Stimulated activated CD8-positive, alpha-beta memory T cell treated with anti-CD3 and anti-CD28 coated beads, Interleukin-4, amount 100 ng/mL, for 24 hours (primary cell): ENCODE results near the gene HBE1.
"Not testable (repeated sequence)": the region's sequence is repeated elsewhere in the genome, so short reads cannot be mapped to it uniquely, and the experiment has no call there.

Experiments used
- DNase-seq: peaks from one replicate; pipeline ENCODE4 v3.0.0-alpha.2; 2020; ENCODE audit warnings: low read depth

HBE1 gene

DNA sequence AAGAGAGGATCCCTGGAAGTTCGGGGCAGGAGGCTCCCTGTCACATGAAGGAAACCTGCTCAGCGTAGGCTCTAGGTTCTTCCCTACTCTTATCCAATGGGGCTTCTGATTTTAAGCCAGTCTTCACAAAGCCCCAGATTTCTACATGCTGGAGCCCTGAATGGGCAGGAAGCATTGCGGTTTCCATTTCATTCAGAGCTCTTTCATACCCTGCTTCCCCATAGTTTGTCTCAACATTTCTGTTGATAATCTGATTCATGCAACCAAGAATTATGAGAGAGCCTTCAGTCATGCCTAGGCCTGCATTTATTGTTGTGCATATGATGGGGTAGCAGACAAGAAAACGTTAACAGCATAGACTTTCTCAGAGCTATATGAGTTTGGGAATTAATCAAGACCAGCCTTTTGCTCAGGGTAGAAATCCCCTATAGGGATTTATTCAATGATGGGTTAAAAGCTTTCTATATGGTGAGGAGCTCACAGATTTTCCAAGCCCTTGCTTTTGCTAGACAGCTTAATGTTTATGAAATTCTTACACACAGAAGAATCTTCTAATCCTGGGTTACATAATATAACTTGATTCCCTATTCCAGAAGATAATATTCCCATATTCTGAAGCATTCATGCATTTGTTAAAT lies 16.1 kb upstream of the HBE1 start:
- DNase-seq = no peak

DNA sequence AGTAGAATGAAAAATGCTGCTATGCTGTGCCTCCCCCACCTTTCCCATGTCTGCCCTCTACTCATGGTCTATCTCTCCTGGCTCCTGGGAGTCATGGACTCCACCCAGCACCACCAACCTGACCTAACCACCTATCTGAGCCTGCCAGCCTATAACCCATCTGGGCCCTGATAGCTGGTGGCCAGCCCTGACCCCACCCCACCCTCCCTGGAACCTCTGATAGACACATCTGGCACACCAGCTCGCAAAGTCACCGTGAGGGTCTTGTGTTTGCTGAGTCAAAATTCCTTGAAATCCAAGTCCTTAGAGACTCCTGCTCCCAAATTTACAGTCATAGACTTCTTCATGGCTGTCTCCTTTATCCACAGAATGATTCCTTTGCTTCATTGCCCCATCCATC lies 14.9 kb upstream of the HBE1 start:
- no peak for DNase-seq

DNA sequence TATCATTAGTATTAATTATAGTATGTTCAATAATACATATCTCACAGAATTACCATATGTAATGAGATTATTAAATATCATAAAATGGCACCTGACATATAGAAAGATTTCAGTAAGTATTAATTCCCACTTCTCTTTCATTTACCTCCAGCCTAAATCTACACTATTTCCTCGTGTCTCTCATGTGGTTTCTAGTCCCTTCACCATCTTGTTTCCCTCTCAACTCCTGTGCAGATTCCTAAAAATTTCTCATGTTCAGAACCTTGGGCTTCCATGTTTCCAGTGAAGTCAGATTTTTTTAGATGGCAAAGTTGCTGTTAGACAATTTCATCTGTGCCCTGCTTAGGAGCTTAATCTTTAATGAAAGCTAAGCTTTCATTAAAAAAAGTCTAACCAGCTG lies 14.1 kb upstream of the HBE1 start:
- DNase-seq = no peak

DNA sequence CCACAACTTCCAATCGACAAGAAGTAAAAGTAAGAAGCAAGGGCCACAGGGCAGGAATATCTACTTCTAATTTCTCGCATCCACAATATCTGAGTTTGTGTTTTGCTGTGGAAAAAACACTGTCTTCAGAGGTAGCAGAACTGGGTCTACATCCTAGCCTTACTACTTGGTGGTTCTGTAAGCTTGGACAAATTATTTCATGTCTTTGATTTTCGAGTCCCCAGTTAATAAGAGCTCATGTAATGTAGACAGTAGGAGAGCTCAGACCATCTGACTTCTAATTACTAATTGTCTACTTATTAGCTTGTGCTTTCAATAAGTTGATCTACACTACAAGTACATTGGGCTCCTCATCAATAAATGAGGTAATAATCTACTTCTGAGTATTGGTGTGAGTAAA lies 13.3 kb upstream of the HBE1 start:
- no peak for DNase-seq

DNA sequence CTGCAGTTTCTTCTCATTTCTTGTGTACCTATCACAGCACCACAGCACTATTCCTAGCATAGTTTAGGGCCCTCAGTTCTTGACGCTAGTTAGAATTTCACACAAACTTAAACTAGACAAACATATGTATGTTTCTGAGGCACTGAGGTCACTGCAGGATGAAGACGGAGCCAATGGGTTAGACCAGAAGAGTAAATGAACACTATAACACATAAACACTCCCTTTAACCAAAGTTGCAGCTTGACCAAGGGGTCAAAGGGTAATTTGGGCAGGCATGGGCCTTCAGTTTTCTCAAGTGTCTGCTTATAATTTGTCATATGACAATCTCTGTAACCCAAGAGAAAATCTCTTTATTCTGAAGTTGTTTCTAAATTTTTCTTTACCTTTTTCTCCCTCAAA lies 12.9 kb upstream of the HBE1 start:
- no peak for DNase-seq

DNA sequence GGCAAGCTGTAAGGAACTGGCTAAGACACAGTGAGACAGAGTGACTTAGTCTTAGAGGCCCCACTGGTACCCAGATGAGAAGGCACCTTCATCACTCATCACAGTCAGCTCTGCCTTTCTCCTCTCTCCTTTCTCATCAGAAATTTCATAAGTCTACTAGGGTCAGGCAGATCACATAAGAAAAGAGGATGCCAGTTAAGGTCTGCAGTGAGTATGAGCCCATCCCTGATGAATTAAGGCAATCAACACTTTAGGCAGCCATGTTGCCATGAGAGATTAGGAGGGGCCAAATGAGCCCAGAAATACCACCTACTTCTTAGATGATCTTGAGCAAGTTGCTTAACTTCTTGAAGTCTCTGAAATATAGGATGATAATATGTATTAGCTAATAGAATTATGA lies 11.9 kb upstream of the HBE1 start:
- DNase-seq = no peak

DNA sequence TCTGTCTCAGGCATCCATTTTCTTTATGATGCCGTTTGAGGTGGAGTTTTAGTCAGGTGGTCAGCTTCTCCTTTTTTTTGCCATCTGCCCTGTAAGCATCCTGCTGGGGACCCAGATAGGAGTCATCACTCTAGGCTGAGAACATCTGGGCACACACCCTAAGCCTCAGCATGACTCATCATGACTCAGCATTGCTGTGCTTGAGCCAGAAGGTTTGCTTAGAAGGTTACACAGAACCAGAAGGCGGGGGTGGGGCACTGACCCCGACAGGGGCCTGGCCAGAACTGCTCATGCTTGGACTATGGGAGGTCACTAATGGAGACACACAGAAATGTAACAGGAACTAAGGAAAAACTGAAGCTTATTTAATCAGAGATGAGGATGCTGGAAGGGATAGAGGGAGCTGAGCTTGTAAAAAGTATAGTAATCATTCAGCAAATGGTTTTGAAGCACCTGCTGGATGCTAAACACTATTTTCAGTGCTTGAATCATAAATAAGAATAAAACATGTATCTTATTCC lies 10.9 kb upstream of the HBE1 start:
- DNase-seq = no peak

DNA sequence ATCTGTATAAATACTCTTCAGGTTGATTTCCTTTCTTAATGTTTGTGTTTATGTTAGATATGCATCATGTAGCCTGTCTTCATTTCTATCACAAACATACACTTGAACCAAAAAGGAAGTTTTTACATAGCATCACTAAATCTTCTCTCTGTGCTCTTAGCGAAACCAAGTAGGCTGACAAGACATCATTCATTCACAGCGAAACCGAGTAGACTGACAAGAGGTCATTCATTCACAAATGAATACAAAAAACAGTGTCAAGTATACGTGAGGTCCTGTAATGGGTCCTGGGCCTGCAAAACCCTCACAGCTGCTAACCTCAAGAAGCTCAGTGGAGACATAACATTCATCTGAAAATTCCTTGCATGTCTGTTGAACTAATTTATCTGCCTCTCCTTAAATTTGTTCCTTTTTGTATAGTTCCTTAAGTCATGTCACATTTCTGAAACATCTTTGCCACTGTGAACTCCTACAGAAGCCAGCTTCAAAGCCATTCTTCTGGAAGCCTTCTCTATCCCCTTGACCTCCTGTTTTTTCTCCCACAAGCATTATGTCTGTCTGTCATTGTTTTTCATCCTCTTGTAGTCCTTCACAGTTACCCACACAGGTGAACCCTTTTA lies 9.8 kb upstream of the HBE1 start:
- DNase-seq = no peak

DNA sequence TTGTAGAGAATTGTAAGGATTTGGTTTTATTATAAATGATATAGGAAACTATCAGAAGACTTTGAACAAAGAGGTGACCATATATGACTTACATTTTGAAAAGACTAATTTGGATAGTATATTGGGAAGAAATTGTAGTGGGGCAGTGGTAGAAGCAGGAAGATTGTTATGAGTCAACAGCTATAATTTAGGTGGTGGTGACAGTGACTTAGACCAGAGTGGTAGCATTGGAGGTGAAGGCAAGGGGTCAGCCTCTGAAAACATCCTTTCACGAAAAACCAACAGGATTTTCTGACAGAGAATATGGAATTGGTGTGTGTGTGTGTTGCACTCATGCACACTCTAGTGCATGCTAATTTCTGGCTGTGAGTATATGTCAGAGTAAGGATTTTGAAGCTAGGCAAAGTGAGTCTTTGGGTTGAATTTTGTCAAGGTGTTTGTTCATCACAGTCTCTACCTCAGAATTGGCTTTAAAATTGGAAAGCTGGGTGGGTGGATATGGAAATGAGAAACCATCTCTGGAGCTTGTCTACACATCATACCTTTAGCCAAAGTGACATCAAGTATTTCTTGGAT lies 8.2 kb upstream of the HBE1 start:
- DNase-seq = no peak

DNA sequence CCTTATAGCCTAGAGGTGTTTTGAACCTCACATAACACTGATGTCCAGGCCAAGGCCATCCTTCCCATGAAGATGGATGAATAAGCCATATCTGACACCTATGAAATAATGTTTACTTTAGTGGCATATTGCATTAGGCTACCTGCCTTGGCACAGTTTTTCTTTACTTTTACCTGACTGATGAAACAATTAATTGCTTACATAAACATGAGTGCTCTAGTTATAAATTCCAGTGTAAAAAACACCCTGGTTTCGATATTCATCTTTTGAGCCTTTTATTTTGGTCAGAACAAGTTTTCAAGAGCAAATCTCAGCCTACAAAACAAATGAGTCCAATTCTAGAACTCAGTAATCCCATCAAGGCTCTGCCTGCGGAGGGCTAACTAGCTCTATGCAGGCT lies 7.0 kb upstream of the HBE1 start:
- no peak for DNase-seq

DNA sequence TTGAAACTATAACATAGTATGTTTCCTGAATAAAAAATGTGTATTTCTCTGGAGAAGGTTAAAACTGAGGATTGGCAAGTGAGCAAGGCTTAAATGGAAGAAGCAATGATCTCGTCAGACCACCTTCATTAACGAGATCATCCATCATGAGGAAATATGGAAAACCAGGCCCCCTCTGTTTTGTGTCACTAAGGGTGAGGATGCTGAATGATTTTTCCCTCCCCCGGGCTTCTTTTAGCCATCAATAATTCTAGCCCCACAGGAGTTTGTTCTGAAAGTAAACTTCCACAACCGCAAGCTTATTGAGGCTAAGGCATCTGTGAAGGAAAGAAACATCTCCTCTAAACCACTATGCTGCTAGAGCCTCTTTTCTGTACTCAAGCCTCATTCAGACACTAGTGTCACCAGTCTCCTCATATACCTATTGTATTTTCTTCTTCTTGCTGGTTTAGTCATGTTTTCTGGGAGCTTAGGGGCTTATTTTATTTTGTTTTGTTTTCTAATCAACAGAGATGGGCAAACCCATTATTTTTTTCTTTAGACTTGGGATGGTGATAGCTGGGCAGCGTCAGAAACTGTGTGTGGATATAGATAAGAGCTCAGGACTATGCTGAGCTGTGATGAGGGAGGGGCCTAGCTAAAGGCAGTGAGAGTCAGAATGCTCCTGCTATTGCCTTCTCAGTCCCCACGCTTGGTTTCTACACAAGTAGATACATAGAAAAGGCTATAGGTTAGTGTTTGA lies 5.8 kb upstream of the HBE1 start:
- DNase-seq = no peak

DNA sequence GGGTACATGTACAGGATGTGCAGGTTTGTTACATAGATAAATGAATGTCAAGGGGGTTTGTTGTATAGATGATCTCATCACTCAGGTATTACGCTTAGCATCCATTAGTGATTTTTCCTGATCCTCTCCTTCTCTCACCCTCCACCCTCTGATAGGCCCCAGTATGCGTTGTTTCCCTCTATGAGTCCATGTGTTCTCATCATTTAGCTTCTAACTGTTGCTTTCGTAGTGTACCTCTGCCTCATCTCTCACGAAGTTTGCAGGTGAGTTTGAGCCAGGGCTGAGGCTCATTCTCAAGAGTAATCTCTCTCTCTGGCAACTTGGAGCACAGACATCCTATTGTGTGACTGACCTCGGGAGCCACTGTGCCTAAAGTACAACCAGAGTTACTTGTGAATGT lies 4.7 kb upstream of the HBE1 start:
- no peak for DNase-seq

DNA sequence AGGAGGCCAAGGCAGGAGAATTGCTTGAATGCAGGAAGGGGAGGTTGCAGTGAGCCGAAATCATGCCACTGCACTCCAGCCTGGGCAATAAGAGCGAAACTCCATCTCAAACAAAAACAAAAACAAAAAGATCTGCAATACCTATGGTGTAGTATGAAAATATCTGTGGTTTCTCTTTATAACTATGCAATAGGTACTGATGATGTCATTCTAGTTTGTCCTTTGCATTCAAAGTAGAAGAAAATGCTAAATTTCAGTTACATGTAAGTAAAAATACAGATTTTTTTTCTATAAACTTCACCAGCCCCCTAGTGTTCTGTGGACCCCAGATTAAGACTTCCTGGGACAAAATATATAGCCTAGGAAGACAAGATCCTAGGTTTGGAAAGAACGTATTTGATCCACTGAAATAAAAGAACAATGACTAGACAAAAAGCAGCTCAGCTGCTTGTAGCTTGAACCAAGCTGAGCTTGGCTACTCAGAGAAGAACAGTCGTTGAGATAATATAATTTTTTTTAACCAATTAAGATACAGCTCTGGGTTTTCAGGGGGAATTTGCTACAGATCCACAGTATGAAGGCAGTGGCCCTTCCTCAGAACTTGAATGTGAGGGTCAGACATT lies 2.8 kb upstream of the HBE1 start:
- DNase-seq = no peak

DNA sequence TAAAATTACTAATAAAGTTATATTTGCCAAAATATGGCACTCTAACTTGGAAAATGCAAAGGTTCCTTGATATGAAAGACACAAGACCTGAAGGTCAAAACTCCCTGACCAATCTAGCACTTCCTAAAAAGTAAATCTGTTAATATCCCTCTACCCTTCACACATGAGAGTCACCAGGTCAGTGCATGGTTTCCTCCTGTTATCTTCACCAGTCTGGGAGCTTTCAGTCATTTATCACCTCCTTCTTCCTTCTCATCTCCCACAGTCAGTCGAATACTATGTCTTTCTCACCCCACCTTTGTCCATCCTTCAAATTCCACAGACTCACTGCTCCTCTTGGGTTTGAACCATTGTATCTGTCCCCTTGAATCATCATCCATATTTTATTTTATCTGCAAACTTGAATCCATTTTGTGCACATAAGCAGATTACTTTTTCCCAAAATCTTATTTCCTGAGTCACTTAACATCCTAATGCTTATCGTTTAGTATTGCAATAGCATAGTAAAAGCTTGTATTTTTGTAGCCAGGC lies 2.6 kb downstream of the HBE1 start:
- DNase-seq = no peak

DNA sequence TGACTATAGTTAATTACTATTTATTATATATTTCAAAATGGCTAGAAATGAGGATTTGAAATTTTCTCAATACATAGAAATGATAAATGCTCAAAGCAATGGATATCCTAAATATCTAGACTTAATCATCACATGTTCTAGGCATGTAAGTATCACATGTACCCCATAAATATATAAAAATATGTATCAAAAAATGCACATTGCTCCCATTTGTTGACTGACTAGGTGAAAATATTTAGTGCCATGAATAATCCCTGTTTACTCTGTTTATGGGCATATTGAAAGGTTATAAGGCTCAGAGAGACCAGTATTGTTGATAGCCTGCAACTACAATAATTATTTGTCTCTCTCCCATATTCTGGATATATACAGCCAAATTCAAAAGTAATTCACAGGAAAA lies 3.1 kb downstream of the HBE1 start:
- DNase-seq = no peak

DNA sequence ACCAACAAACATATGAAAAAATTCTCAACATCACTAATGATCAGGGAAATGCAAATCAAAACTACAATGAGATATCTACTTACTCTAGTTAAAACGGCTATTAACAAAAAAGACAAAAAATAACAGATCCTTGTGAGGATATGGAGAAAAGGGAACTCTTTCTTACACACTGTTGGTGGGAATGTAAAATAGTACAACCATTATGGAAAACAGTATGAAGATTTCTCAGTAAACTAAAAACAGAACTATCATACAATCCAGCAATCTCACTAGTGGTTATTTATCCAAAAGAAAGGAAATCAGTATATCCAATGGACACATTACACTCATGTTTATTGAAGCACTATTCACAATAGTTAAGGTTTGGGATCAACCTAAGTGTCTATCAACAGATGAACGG lies 3.9 kb downstream of the HBE1 start:
- no peak for DNase-seq

DNA sequence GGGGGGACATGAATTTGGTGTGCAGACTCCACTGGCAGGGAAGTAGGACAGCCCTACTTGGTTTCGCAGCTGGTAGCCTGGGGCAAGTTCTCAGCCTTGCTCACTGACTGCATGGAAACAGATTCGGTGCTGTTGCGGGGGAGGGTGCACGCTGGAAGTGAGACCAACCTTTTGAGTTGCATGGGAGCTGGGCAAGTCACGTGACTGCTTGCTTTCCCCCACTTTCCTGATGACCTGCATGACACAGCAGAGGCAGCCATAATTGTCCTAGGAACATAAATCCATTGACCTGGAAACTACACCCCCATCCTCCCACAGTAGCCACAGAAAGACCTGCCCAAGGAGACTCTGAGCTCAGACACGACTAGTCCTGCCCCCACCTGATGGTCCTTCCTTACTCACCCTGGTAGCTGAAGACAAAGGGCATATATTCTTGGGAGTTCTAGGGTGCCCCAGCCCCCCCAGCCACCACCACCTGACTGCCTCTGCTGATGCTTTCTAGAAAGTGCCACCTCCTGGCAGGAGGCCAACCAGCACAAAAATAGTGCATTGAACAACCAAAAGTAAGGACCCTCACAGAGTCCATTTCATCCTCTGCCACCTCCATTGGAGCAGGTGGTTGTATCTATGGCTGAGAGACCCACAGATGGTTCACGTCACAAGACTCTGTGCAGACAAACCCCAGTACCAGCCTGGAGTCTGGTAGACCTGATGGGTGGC lies 11.0 kb downstream of the HBE1 start:
- DNase-seq = no peak

DNA sequence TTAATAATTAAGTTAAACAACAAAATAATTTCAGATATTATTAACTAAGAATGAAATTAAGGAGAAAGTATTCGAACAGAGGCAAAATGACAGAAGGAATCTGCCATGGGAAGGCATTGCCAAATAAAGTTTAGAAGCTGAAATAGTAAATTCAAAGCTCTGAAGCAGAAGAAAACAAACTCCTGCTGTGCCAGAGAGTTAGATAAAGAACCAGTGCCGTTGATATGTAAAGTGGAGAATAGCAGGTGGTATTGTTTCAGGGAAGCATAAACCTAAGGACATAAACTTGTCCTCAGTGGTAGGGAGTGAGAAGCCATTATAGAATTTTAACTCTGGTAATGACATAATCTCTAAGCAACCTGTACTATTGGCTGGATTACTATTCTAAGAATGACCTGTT lies 12.4 kb downstream of the HBE1 start:
- no peak for DNase-seq

DNA sequence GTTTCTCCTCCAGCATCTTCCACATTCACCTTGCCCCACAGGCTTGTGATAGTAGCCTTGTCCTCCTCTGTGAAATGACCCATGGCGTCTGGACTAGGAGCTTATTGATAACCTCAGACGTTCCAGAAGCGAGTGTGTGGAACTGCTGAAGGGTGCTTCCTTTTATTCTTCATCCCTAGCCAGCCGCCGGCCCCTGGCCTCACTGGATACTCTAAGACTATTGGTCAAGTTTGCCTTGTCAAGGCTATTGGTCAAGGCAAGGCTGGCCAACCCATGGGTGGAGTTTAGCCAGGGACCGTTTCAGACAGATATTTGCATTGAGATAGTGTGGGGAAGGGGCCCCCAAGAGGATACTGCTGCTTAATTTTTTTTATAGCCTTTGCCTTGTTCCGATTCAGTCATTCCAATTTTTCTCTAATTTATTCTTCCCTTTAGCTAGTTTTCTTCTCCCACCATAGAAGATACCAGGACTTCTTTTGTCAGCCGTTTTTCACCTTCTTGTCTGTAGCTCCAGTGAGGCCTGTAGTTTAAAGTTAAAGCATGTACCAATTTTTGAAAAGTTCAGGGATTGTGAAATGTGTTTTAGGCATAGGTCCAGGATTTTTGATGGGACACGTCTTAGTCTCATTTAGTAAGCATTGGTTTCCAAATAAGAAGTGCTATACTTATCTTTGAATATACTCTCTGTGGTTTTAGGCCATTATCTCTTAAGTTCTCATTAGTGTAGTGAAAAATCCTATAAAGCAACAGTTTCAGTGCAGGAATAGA lies 14.9 kb downstream of the HBE1 start, which contains the start of gene HBG2:
Gene HBG2 (minus strand): TSS at position 136 of the 768 bp plus-strand sequence. CDS start 53 bp downstream, at position 83.
- not testable (repeated sequence) for DNase-seq

DNA sequence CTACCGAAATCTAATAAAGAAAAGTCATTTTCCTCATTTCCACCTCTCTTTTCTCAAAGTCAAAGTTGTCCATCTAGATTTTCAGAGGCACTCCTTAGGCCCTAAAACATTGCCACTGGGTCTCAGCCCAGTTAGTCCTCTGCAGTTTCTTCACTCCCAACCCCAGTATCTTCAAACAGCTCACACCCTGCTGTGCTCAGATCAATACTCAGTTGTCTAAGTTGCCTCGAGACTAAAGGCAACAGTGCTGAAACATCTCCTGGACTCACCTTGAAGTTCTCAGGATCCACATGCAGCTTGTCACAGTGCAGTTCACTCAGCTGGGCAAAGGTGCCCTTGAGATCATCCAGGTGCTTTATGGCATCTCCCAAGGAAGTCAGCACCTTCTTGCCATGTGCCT lies 15.7 kb downstream of the HBE1 start:
- not testable (repeated sequence) for DNase-seq

DNA sequence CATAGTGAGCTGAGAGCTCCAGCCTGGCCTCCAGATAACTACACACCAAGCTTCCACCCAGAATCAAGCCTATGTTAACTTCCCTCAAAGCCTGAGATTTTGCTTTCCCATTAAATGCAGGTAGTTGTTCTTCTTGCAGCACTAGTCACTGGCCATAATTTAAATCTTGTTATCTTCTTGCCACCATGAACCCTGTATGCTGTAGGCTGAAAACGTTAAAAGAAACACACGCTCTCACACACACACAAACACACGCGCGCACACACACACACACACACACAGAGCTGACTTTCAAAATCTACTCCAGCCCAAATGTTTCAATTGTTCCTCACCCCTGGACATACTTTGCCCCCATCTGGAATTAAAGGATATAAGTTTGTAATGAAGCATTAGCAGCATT lies 16.3 kb downstream of the HBE1 start:
- not testable (repeated sequence) for DNase-seq
